Fibroblast of villous mesenchyme (primary cell): Measurements from ENCODE around the gene NEURL2. TPM values are rescaled to one million over a fixed set of nuclear protein-coding genes. Genes with fewer than 3 reads are reported as not detected.

Experiments used
- DNase-seq: peaks from one replicate; pipeline ENCODE4 v3.0.0-alpha.2; 2010; ENCODE audit warnings: low read depth
- H3K4me3 ChIP-seq: 2 replicates; pipeline ENCODE4 v1.5.1; 2011; ENCODE audit warnings: low read depth, mild to moderate bottlenecking, low read length
- CTCF ChIP-seq: IDR thresholded peaks from 2 replicates; pipeline ENCODE4 v1.5.1; 2012; ENCODE audit warnings: low read depth, mild to moderate bottlenecking, low read length; ENCODE audit not compliant: insufficient read depth
- total RNA-seq: library from RNA; depleted of rRNA; stranded (reverse); fragments of >200 nt; gene quantifications from 2 replicates; pipeline ENCODE4 v1.2.3, GENCODE V29; 2012

The NEURL2 gene
- total RNA-seq, 1 donor = 3.9 TPM

- TF ChIP-seq CTCF = no peak
- no peak for DNase-seq
- H3K4me3 ChIP-seq = no peak overlapping the region
Measured at GRCh38 chr20:45866454-45866853, 24.6 kb downstream of the NEURL2 start.

- no peak for TF ChIP-seq CTCF
- no peak overlapping the region for H3K4me3 ChIP-seq
- DNase-seq = no peak
Measured at GRCh38 chr20:45863543-45864470, 27.2 kb downstream of the NEURL2 start.

GRCh38 chr20:45861221-45862075, 29.6 kb downstream of the NEURL2 start:
- TF ChIP-seq CTCF = no peak
- H3K4me3 ChIP-seq = no peak overlapping the region
- DNase-seq = peak; percentile 22

DNA sequence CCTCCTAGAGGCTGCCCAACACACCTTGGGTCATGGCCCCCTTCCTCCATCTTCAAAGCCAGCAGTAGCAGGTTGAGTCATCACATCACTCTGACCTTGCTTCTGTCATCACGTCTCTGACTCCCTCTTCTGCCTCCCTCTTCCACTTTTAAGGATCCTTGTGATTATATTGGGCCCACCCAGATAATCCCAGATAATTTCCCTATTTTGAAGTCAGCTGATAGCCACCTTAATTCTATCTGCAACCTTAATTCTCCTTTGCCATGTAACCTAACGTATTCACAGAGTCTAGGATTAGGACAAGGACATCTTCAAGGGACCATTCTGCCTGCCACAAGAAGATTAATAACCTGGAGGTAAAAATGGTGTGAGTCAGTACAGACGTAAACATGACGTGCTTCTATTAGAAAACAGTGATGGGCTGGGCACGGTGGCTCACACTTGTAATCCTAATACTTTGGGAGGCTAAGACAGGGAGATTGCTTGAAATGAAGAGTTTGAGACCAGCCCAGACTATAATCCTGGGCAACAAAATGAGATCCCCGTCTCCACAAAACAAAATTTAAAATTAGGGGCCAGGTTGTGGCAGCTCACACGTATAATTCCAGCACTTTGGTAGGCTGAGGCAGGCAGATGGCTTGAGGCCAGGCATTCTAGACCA, 30.3 kb downstream of the NEURL2 start:
- peak; percentile 47 for DNase-seq

DNA sequence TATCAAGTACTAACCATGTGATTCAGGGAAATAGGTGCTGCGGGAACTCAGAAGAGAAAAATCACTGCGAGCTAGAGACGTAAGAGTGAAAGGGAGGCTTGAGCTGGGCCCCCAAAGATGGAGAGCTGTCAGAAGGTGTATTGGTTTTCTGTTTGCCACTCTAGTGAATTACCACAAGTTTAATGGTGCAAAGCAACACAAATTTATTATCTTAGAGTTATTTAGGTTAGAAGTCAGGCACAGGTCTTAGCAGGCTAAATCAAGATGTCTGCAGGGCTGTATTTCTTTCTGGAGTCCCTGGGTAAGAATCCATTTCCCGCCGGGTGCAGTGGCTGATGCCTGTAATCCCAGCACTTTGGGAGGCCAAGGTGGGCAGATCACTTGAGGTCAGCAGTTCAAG, 31.1 kb downstream of the NEURL2 start:
- no peak for DNase-seq
- H3K4me3 ChIP-seq = no peak overlapping the region
- no peak for TF ChIP-seq CTCF

More for the DNA sequence above, 30.3 kb downstream of the NEURL2 start:
- TF ChIP-seq CTCF = no peak
- H3K4me3 ChIP-seq = no peak overlapping the region

DNA sequence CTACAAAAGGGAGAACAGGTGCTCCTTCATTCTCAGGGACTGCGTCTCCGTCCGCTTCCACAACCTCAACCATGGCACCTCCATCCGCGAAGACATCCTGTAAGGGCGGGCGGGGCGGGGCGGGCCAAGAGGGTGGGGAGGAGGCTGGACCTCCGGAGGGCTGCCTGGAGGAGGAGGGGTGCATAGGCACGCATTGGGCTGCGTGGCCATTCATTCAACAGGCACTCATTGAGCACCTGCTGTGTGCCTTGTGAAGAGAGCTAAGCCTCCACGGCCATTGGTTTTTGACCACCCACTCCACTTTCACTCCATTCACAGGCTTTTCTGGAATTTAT, 33.2 kb downstream of the NEURL2 start:
- no peak for DNase-seq
- no peak for TF ChIP-seq CTCF
- peak overlapping the region; percentile 81 for H3K4me3 ChIP-seq
